Glomerular endothelial cell (primary cell): ENCODE measurements around the gene MRPS25. TPM values are rescaled to one million over a fixed set of nuclear protein-coding genes. Genes with fewer than 3 reads are reported as not detected.

Source experiments
- DNase-seq: peaks from one replicate; pipeline ENCODE4 v3.0.0-alpha.2; 2011; ENCODE audit warnings: low read depth, low spot score; ENCODE audit errors: extremely low read depth
- total RNA-seq: library from RNA; depleted of rRNA; stranded (reverse); fragments of >200 nt; gene quantifications from 2 replicates; pipeline ENCODE4 v1.2.3, GENCODE V29; 2015

Gene MRPS25
- total RNA-seq, 1 donor from 2014 or later, result 18.1 TPM

- DNase-seq, result no peak
Observed at GRCh38 chr3:15083252-15083651, 18.1 kb upstream of the MRPS25 start.

- no peak for DNase-seq
Observed at GRCh38 chr3:15081960-15082664, 17.0 kb upstream of the MRPS25 start.

DNA sequence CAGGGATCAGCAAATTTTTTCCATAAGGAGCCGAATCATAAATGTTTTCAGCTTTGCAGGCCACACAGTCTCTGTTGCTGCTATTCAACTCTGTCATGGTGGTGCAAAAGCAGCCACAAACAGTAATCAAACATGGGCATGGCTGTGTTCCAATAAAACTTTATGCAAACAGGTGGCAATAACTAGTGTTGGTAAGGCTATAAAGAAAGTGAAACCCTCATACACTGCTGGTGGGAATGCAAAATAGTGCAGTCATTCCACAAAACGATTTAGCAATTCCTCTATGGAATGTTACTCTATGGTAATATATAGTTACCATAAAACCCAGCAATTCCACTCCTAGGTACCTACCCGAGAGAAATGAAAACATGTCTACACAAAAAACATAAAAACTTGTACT lies 14.0 kb upstream of the MRPS25 start:
- no peak for DNase-seq

- DNase-seq, result no peak
Observed at GRCh38 chr3:15074500-15074899, 9.4 kb upstream of the MRPS25 start.

DNA sequence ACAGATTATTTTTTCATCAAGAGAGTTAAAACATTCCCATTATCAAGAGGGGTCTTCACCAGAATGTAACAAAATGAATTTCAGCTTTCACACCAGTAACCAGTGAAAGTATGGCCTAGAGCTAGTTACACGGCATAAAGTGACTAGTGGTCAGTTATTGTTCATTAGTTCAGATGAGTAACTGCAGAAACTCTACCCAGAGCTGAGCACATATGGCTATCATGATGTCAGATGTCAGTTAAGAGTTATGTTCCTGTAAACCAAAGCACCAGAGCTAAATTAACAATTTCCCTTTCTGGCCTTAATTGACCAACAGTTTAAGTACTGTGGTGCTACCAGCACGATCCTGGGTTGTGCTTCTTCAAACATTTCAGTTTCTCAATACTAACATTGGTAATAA lies 6.6 kb upstream of the MRPS25 start:
- no peak for DNase-seq

GRCh38 chr3:15069441-15069840 lies 4.3 kb upstream of the MRPS25 start:
- DNase-seq, result no peak

- no peak for DNase-seq
Observed at GRCh38 chr3:15066467-15066866, 1.4 kb upstream of the MRPS25 start.

DNA sequence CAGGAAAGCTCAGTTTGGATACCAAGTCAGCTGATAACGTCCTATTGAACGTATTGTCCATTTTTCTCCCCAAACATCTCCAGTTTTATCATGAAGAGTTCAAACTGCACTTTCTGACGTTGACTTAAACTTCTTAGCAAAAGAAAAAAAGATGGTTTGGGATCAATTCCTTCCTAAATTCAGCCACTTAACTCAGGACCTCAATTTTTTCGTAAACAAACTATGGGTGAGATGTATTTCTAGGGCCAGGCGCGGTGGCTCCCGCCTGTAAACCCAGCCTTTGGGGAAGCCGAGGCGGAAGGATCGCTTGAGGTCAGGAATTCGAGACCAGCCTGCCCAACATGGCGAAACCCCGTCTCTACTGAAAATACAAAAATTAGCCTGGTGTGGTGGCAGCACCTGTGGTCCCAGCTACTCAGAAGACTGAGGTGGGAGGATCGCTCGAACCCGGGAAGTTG lies 464 bp upstream of the MRPS25 start:
- DNase-seq, result no peak

- no peak for DNase-seq
Observed at GRCh38 chr3:15064299-15064834, 748 bp downstream of the MRPS25 start.

DNA sequence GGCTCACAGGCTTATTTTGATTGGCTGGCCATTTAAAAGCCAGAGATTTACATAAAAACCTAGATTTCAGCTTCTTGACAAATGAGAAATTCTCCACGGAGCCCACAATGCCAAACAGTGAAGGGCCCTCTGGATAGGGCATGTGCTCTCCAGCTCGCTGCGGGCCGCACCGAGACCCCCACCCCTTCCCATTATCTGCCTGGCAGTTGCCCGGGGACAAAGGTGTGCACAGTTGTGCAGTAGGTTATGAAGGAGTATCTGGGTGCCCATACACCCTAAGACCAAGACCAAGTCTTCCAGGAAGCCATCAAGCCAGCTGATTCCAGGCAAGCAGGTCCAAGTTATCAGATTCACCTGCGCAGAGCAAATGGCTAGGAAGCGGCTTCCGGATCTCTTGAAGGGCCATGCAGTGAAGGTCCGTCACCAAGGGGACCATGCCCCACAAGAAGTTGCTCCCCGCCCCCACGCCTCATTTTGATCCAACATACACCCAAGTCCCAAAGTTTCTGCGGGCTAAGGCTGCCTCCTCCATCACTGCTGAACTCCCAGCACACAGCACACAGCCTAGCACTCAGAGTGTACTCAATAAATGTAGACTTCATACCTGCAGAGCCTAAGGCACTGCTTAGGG lies 1.3 kb downstream of the MRPS25 start:
- DNase-seq, result no peak

DNA sequence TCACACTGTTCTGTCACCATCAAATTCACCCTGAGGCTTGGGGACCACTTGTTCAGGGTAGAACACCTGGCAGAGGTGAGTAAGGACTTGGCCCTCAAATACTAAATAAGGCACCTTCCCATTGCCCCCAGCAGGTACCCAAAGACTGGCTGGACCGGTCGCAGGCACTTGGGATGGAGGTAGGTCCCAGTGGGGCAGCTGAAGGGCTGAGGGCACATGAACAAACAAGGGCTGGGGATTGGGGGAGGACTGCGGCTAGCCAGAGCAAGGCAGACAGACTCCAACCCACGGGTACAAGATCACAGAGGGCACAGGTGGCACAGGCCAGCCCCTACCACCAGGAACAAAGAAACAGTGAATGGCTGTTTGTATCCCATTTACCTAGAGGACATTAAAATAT lies 1.9 kb downstream of the MRPS25 start:
- no peak for DNase-seq

DNA sequence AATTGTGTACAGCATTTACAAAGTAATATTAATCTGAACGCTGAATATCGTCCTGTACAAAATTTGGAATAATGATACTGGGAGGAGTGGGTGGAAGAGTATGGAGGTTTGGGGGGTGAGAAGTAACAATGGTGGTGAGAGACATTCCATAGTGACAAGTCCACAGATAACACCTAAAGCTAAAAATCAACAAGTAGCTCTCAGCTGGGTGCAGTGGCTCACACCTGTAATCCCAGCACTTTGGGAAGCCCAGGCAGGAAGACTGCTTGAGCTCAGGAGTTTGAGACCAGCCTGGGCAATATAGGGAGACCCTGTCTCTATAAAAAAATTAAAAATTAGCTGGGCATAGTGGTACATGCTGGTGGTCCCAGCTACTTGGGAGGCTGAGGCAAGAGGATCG lies 5.1 kb downstream of the MRPS25 start:
- no peak for DNase-seq

DNA sequence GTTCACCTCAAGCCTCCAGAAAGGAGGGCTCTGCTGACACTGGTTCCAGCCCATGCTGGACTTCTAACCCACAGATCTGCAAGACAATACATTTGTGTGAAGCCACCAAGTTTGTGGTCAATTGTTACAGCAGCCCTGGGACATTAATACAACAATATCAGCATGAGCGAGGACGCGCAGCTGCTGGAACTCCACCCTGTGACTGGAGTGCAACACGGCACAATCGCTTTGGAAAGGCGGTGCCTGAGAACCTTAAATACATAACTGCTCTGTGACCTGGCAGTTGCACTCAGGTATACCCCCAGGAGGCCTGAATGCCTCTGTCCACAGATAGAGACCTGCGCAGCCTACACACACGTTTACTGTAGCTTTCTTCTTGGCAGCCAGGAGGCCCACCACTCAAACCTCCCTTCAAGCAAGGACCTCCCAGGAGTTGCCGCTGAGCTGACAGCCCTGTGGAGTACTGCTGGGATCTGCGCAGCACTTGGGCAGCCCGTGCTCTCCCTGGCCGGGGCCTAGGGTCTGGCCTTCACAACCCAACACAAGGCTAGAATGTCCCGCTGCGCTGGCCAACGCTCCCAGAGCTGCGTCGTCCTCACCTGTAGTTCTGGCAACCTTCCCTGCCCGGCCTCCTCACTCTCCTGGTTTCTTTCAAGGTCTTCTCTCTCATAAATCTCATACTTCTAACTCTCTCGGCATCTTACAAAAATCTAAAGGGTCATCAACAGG lies 8.3 kb downstream of the MRPS25 start:
- DNase-seq, result no peak

- no peak for DNase-seq
Observed at GRCh38 chr3:15055019-15055557, 10.0 kb downstream of the MRPS25 start.

DNA sequence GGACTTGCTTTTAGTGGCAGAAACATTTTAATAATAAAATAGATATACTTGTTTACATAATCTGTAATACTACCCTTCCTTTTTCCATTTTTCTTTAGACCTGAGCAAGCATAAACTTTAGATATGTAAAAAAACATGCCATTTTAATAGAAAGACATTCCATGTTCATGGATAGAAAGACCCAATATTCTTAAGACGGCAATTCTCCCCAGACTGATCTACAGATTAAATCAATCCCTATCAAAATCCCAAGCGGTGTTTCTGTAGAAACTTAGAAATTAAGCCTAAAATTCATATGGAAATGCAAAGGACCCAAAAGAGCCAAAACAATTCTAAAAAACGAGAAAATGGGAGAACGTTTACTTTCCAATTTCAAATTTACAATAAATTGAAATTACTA lies 11.6 kb downstream of the MRPS25 start:
- no peak for DNase-seq

GRCh38 chr3:15052335-15053242 lies 12.5 kb downstream of the MRPS25 start:
- DNase-seq, result no peak

DNA sequence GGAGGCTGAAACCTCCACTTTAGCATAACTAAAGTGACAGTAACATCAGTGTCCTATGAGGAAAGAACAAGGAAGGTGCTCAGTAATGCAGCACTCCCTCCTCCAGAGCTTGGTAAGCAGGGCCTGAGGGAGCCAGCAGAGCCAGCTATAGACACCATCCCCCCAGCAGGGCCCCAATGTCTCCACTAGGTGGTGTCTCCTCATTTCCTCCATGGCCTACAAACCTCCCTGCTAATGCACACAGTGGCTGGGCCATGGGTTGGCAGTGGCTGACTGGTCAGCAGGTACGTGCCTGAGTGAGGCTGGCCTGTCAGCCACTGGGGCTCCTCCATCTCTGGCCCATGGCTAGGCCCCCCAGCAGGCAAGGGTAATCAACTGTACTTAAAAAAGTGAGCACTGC lies 13.6 kb downstream of the MRPS25 start:
- DNase-seq, result no peak

GRCh38 chr3:15050405-15051092 lies 14.6 kb downstream of the MRPS25 start:
- DNase-seq, result no peak

- no peak for DNase-seq
Observed at GRCh38 chr3:15049584-15049983, 15.5 kb downstream of the MRPS25 start.

GRCh38 chr3:15045667-15046066 lies 19.4 kb downstream of the MRPS25 start:
- no peak for DNase-seq
